Mucosa of rectum (tissue), 2 donors: ENCODE measurements around the gene OR10H4.
"Not testable (repeated sequence)": the region's sequence is repeated elsewhere in the genome, so short reads cannot be mapped to it uniquely, and the experiment has no call there.

Experiments used
- H3K27ac ChIP-seq, 2 donors: one replicate each; pipeline ENCODE4 v1.7.0; 2013; ENCODE audit warnings: inconsistent platforms in 2 of 2, low read depth in 2 of 2, low read length in 2 of 2
- H3K27me3 ChIP-seq, 2 donors: one replicate each; pipeline ENCODE4 v1.7.0; 2013; ENCODE audit warnings: low read length in 2 of 2; ENCODE audit not compliant: control insufficient read depth in 2 of 2, insufficient read depth in 2 of 2
- H3K36me3 ChIP-seq, 2 donors: one replicate each; pipeline ENCODE4 v1.7.0; 2013; ENCODE audit warnings: low read length in 2 of 2; ENCODE audit not compliant: control insufficient read depth in 2 of 2, insufficient read depth in 2 of 2
- H3K4me1 ChIP-seq, 2 donors: one replicate each; pipeline ENCODE4 v1.7.0; 2013; ENCODE audit warnings: low read length in 2 of 2, mild to moderate bottlenecking in 1 of 2; ENCODE audit not compliant: control insufficient read depth in 2 of 2, insufficient read depth in 2 of 2
- H3K4me3 ChIP-seq, 2 donors: one replicate each; pipeline ENCODE4 v1.7.0; 2013; ENCODE audit warnings: low read length in 2 of 2
- H3K9ac ChIP-seq, 2 donors: one replicate each; pipeline ENCODE4 v1.7.0; 2013; ENCODE audit warnings: low read length in 2 of 2, low read depth in 1 of 2, mild to moderate bottlenecking in 1 of 2
- H3K9me3 ChIP-seq, 2 donors: one replicate each; pipeline ENCODE4 v1.7.0; 2013; ENCODE audit warnings: low read length in 2 of 2; ENCODE audit not compliant: control insufficient read depth in 2 of 2
- donor health status: healthy.
- donor health status: Normal muscosa, but diverticular disease.

The OR10H4 gene

DNA sequence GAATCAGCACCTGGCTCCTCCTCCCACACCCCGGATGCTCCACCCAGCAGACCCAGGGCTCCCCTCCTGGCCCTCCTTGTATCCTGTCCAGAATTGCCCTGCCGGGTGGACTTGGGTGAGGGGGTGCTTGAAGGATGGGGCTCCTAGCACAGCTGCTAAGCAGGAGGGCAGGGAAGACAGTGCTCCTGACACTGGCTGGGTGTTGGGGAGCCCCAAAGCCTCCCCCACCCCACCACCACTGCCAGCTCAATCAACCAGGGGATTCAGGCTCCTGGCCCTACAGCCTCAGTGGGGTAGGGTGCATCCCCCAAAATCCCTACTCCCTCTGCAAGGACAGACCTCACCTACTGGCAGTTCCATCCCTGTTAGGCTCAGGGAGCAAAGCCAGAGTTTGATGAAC is 11.9 kb upstream of the OR10H4 start:
- H3K4me1 ChIP-seq = peaks cover 0 to 16% of the 10 kb centered on the region in 2 donors
- H3K36me3 ChIP-seq = no peaks in the 10 kb centered on the region

DNA sequence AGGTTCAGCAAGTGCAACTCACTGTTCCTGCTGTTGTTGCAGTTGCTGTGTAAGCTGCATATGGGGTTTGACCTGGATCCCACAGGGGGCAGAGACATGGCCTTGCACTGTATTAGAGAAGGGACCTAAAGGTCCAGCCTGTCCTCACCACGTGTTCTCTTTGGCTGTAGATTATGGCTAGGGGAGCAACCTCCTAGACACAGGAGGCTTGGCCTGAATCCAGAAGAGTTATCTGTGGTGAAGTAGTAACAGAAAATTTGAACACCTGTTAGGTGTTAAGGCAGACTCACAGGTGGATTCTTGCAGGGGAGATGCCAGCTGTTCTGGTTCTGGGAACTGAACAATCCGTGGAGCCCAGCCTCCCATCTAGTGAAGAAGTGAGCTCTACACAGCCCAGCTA is 11.0 kb upstream of the OR10H4 start:
- Histone ChIP-seq H3K9ac (no peak overlapping the region), H3K4me1 (peaks cover 0 to 16% of the 10 kb centered on the region in 2 donors), H3K9me3 (peaks cover 0 to 3% of the 10 kb centered on the region in 2 donors), H3K4me3 (no peak overlapping the region), H3K36me3 (no peaks in the 10 kb centered on the region), H3K27ac (no peak overlapping the region), H3K27me3 (peaks cover 4 to 6% of the 10 kb centered on the region in 2 donors)

More for the DNA sequence above, 11.9 kb upstream of the OR10H4 start:
- Histone ChIP-seq H3K9ac (no peak overlapping the region), H3K4me3 (no peak overlapping the region), H3K27me3 (peaks cover 4 to 6% of the 10 kb centered on the region in 2 donors), H3K9me3 (peaks cover 0 to 3% of the 10 kb centered on the region in 2 donors), H3K27ac (no peak overlapping the region)

DNA sequence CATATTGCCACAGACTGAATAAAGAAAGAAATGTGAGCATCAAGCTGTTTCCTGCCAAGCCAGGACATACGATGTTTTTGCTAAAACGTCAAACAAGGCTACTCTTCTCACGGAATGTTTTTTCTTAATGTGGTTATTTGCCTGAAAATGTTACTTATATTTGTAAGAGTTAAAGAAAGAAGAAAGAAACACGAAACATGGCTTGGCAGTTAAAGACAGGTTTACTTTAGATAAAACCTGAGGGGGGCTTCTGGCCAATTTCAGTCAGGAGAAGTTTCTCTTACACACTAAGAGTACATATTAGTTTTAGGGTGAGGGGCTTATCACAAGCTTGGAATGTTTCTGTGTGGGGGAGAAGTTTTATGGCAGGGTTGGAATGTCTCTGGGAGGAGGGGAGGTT is 4.4 kb upstream of the OR10H4 start:
- Histone ChIP-seq H3K9ac (no peak overlapping the region), H3K36me3 (no peaks in the 10 kb centered on the region), H3K27ac (no peak overlapping the region), H3K4me1 (no peaks in the 10 kb centered on the region), H3K4me3 (no peak overlapping the region), H3K9me3 (peaks cover 2 to 6% of the 10 kb centered on the region in 2 donors), H3K27me3 (peaks cover 3 to 4% of the 10 kb centered on the region in 2 donors)

DNA sequence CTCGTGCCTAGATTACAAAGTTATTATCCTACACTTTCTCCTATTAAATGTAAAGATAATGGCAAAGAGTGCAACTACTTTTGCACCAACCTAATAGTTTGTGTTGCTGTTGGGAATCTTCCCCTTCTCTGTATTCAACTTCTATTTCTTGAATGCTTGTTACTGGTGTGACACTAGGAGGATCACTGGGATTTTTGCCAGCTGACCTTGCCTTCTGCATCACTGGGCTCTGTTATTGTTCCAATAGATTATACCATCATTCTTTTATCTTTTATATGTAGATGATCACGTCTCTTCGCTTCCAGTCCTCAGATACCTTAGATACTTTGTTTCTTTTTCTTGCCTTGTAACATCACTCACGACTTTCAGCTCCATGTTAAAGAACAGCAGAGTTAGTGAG is 3.5 kb upstream of the OR10H4 start:
- no peak overlapping the region for H3K4me3 ChIP-seq
- H3K27me3 ChIP-seq = peaks cover under 1 to 4% of the 10 kb centered on the region in 2 donors
- H3K27ac ChIP-seq = no peak overlapping the region
- H3K36me3 ChIP-seq = no peaks in the 10 kb centered on the region
- no peak overlapping the region for H3K9ac ChIP-seq
- peaks cover 2 to 6% of the 10 kb centered on the region in 2 donors for H3K9me3 ChIP-seq
- H3K4me1 ChIP-seq = no peaks in the 10 kb centered on the region

DNA sequence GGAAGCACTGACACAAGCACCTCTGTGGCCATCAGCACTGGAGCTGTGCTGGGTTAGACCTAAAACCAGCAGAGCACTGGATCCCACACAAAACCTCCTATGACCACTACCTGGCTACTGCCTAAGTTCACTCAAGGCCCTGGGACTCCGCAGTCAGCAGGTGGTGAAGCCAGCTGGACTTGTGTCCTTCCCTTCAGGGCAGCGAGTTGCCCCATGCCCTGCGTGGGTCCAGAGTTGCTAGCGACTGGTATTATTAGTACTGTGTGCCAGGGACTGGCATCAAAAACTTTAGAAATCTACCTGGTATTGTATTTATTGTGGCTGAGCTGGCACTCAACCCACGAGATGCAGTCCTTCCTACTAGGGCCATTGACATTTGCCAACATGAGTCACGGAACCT is 6.0 kb downstream of the OR10H4 start:
- Histone ChIP-seq H3K27ac (no peak overlapping the region), H3K4me3 (no peak overlapping the region), H3K27me3 (peaks cover 3 to 12% of the 10 kb centered on the region in 2 donors), H3K9me3 (no peaks in the 10 kb centered on the region), H3K4me1 (no peaks in the 10 kb centered on the region), H3K9ac (no peak overlapping the region), H3K36me3 (no peaks in the 10 kb centered on the region)

DNA sequence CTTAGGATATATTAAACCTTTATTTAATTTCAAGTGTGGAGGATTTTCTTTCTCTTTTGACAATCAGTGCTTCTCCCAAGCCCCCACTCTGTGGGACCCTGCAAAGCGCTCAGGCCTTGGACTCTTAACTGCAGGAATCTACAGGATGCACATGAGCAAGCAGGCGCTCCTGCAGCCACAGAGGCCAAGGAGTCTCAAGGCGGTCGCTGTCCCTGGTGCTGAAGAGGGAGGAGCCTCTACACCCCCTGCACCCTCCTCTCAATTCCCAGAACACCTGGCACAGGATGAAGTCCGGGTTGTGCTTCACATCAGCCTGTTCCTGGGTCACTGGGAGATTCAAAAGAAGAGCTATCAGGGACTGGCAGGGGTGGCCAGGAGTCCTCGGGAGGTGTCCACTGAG is 13.5 kb downstream of the OR10H4 start:
- no peaks in the 10 kb centered on the region for H3K4me1 ChIP-seq
- no peak overlapping the region for H3K9ac ChIP-seq
- no peak overlapping the region for H3K27ac ChIP-seq
- no peaks in the 10 kb centered on the region for H3K27me3 ChIP-seq
- H3K4me3 ChIP-seq = no peak overlapping the region
- H3K9me3 ChIP-seq = no peaks in the 10 kb centered on the region
- H3K36me3 ChIP-seq = no peaks in the 10 kb centered on the region

DNA sequence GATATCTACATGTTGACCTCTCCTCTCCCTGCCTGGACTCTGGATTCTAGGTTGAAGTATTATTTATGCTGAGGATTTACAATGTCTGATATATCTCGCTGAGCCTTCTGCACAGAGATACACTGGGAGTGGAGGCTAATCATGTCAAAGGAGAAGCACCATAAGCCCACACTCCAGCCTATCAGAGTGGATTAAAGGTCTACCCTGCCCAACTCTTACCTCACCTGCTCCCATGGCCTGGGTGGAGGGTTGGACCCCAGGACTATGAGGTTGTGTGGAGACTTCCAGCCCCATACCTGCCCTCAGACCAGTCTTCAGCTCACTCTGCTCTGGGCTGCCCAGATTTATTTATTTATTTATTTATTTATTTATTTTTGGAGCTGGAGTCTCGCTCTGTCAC is 15.4 kb downstream of the OR10H4 start:
- H3K4me1 ChIP-seq = no peaks in the 10 kb centered on the region
- no peak overlapping the region for H3K4me3 ChIP-seq
- no peak overlapping the region for H3K27ac ChIP-seq
- no peak overlapping the region for H3K9ac ChIP-seq
- no peaks in the 10 kb centered on the region for H3K9me3 ChIP-seq
- H3K27me3 ChIP-seq = no peaks in the 10 kb centered on the region
- H3K36me3 ChIP-seq = no peaks in the 10 kb centered on the region

DNA sequence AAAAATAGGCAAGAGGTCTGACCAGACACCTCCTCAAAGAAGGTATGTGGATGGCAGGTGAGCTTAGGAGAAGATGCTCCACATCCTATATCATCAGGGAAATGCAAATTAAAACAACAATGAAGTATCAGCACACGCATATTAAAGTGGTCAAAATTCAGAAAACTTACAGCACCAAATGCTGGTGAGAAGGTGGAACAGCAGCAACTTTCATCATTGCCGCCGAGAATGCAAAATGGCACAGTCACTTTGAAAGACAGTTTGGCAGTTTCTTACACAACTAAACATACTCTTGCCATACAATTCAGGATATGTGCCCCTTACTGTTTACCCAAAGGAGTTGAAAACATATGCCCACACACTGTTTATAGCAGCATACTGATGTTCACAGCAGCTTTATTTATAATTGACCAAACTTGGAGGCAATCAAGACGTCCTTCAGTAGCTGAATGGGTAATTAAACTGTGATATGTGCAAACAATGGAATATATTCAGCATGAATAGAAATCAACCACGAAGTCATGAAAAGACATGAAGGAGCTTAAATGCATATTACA is 22.5 kb downstream of the OR10H4 start:
- Histone ChIP-seq H3K4me3 (no peak overlapping the region), H3K36me3 (no peaks in the 10 kb centered on the region), H3K4me1 (no peaks in the 10 kb centered on the region), H3K9me3 (no peaks in the 10 kb centered on the region), H3K9ac (no peak overlapping the region), H3K27me3 (no peaks in the 10 kb centered on the region), H3K27ac (no peak overlapping the region)

DNA sequence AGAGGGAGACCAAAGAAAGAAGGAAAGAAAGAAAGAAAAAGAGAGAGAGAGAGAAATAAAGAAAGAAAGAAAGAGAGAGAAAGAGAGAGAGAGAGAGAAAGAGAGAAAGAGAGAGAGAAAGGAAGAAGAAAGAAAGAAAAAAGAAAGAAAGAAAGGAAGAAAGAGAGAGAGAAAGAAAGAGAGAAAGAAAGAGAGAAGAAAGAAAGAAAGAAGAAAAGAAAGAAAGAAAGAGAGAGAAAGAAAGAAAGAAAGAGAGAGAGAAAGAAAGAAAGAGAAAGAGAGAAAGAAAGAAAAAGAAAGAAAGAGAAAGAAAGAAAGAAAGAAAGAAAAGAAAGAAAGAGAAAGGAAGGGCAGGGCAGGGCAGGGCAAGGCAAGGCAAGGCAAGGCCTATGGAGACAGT is 23.2 kb downstream of the OR10H4 start:
- not testable (repeated sequence) for H3K36me3 ChIP-seq, H3K4me1 ChIP-seq, H3K9ac ChIP-seq, H3K4me3 ChIP-seq, H3K27ac ChIP-seq, H3K9me3 ChIP-seq, H3K27me3 ChIP-seq

DNA sequence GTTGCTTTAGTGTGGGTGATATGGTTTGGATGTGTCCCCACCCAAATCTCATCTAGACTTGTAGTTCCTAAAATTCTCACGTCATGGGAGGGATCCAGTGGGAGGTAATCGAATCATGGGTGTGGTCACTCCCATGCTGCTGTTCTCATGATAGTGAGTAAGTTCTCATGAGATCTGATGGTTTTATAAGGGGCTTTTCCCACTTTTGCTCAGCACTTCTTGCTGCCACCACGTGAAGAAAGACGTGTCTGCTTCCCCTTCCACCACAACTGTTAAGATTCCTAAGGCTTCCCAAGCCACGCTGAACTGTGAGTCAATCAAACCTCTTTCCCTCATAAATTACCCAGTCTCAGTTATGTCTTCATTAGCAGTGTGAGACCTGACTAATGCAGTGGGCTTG is 26.0 kb downstream of the OR10H4 start:
- Histone ChIP-seq H3K9me3 (no peaks in the 10 kb centered on the region), H3K27ac (no peak overlapping the region), H3K9ac (no peak overlapping the region), H3K4me3 (no peak overlapping the region), H3K4me1 (no peaks in the 10 kb centered on the region), H3K27me3 (peaks cover 0 to 4% of the 10 kb centered on the region in 2 donors), H3K36me3 (no peaks in the 10 kb centered on the region)
